IPS DF 6.9 (cell line): ENCODE measurements around the gene VPS11.
"Not testable (repeated sequence)": the region's sequence is repeated elsewhere in the genome, so short reads cannot be mapped to it uniquely, and the experiment has no call there.

Experiments
- DNase-seq: peaks from one replicate; pipeline ENCODE4 v3.0.0-alpha.2; 2013; ENCODE audit warnings: low read depth, low spot score
- H3K27ac ChIP-seq: one replicate; pipeline ENCODE4 v1.5.1; 2013; ENCODE audit warnings: low read length, control low read depth
- H3K27me3 ChIP-seq: 2 replicates; pipeline ENCODE4 v1.6.1; 2013; ENCODE audit warnings: mild to moderate bottlenecking, low read length; ENCODE audit not compliant: control insufficient read depth, insufficient read depth
- H3K36me3 ChIP-seq: 2 replicates; pipeline ENCODE4 v1.6.1; 2013; ENCODE audit warnings: low read length; ENCODE audit not compliant: control insufficient read depth, insufficient read depth
- H3K4me1 ChIP-seq: 2 replicates; pipeline ENCODE4 v1.6.1; 2013; ENCODE audit warnings: low read length; ENCODE audit not compliant: control insufficient read depth, insufficient read depth
- H3K4me3 ChIP-seq: 2 replicates; pipeline ENCODE4 v1.5.1; 2013; ENCODE audit warnings: mild to moderate bottlenecking, low read length
- H3K9me3 ChIP-seq: 2 replicates; pipeline ENCODE4 v1.6.1; 2013; ENCODE audit warnings: low read length, inconsistent platforms; ENCODE audit not compliant: control insufficient read depth, insufficient read depth
- WGBS: extraction: QIAGEN DNeasy Blood & Tissue Kit; methylation state at CpG from one replicate; pipeline ENCODE4 v1.1.7; 2013; ENCODE audit warnings: mixed read lengths, missing lambda C conversion rate; ENCODE audit not compliant: insufficient read length, insufficient coverage; 5-methylcytosine and 5-hydroxymethylcytosine counted together

The VPS11 gene

GRCh38 chr11:119026970-119027369 lies 40.6 kb upstream of the VPS11 start:
- Histone ChIP-seq H3K27ac (no peak overlapping the region), H3K36me3 (peaks cover 37% of the 10 kb centered on the region), H3K27me3 (no peaks in the 10 kb centered on the region), H3K9me3 (no peaks in the 10 kb centered on the region), H3K4me1 (peaks cover 8% of the 10 kb centered on the region), H3K4me3 (no peak overlapping the region)
- DNase-seq, result no peak
- no CpG with 5 or more reads among the region's 2 CpGs for WGBS

- Histone ChIP-seq H3K36me3 (peaks cover 37% of the 10 kb centered on the region), H3K9me3 (no peaks in the 10 kb centered on the region), H3K4me1 (peaks cover 8% of the 10 kb centered on the region), H3K27ac (no peak overlapping the region), H3K27me3 (no peaks in the 10 kb centered on the region), H3K4me3 (no peak overlapping the region)
- no CpG with 5 or more reads among the region's 9 CpGs for WGBS
- no peak for DNase-seq
Measured at GRCh38 chr11:119027561-119028345, 39.9 kb upstream of the VPS11 start.

GRCh38 chr11:119028346-119029068 lies 39.1 kb upstream of the VPS11 start:
- Histone ChIP-seq H3K4me3 (no peak overlapping the region), H3K27me3 (no peaks in the 10 kb centered on the region), H3K27ac (no peak overlapping the region), H3K9me3 (no peaks in the 10 kb centered on the region), H3K4me1 (peaks cover 8% of the 10 kb centered on the region), H3K36me3 (peaks cover 34% of the 10 kb centered on the region)
- WGBS, result no CpG with 5 or more reads among the region's 9 CpGs
- DNase-seq, result no peak

DNA sequence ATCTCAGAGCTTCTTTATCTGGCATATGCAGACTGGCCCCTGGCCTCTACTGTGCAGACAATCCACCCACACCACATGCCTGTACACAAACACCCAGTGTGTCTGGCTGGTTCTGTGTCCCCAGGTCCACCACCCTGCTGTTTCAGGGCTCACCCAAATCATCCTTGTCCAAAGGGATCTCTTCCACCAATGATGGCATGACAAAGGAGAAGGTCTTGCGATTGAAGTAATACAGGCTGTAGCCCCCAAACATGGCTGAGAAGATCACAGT lies 38.6 kb upstream of the VPS11 start:
- no CpG with 5 or more reads among the region's 1 CpG for WGBS
- Histone ChIP-seq H3K36me3 (peaks cover 30% of the 10 kb centered on the region), H3K4me3 (no peak overlapping the region), H3K27me3 (no peaks in the 10 kb centered on the region), H3K9me3 (no peaks in the 10 kb centered on the region), H3K27ac (no peak overlapping the region), H3K4me1 (peaks cover 8% of the 10 kb centered on the region)
- no peak for DNase-seq

GRCh38 chr11:119029340-119030028 lies 38.1 kb upstream of the VPS11 start:
- Histone ChIP-seq H3K27me3 (no peaks in the 10 kb centered on the region), H3K4me1 (peaks cover 8% of the 10 kb centered on the region), H3K9me3 (no peaks in the 10 kb centered on the region), H3K4me3 (peak overlapping the region; percentile 79; the same call in 1 of the 2 replicates), H3K27ac (no peak overlapping the region), H3K36me3 (peaks cover 29% of the 10 kb centered on the region)
- WGBS, result no CpG with 5 or more reads among the region's 10 CpGs
- no peak for DNase-seq

DNA sequence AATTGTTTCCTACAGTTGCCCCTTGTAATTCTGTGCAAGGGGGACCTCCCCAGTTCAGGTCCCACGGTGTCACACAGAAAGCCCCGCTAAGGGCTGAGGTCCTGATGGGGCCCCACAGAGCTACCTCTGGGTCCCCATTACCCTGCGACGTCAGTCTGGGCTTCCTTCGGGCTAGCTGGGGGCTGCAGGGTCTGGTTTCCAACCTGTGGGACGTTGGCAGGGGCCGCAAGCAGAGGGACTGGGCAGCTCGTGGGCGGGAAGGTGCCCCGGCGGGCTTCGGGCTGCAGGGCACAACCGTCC lies 37.6 kb upstream of the VPS11 start:
- no peaks in the 10 kb centered on the region for H3K27me3 ChIP-seq

GRCh38 chr11:119030329-119031047 lies 37.1 kb upstream of the VPS11 start, which contains the start of gene SLC37A4:
TSS of gene SLC37A4 (minus strand) at chr11:119030877.
- no peaks in the 10 kb centered on the region for H3K27me3 ChIP-seq
- H3K4me1 ChIP-seq, result peaks cover 8% of the 10 kb centered on the region
- no peak within 1 kb of the TSS for H3K27ac ChIP-seq
- peaks cover 21% of the 10 kb centered on the region for H3K36me3 ChIP-seq
- no CpG with 5 or more reads among the region's 67 CpGs for WGBS
- peak; percentile 98 for DNase-seq
- peak within 1 kb of the TSS; percentile 79; the same call in 1 of the 2 replicates for H3K4me3 ChIP-seq
- H3K9me3 ChIP-seq, result no peaks in the 10 kb centered on the region

More for the DNA sequence above, 37.6 kb upstream of the VPS11 start:
- peaks cover 26% of the 10 kb centered on the region for H3K36me3 ChIP-seq
- H3K27ac ChIP-seq, result no peak overlapping the region
- no CpG with 5 or more reads among the region's 13 CpGs for WGBS
- DNase-seq, result no peak
- H3K4me3 ChIP-seq, result peak overlapping the region; percentile 79; the same call in 1 of the 2 replicates
- H3K4me1 ChIP-seq, result peaks cover 8% of the 10 kb centered on the region
- no peaks in the 10 kb centered on the region for H3K9me3 ChIP-seq

- no peak overlapping the region for H3K27ac ChIP-seq
- DNase-seq, result no peak
- no peaks in the 10 kb centered on the region for H3K9me3 ChIP-seq
- WGBS, result no CpG with 5 or more reads among the region's 9 CpGs
- H3K27me3 ChIP-seq, result no peaks in the 10 kb centered on the region
- H3K4me1 ChIP-seq, result peaks cover 8% of the 10 kb centered on the region
- H3K4me3 ChIP-seq, result no peak overlapping the region
- H3K36me3 ChIP-seq, result peaks cover 10% of the 10 kb centered on the region
Measured at GRCh38 chr11:119031912-119032280, 35.7 kb upstream of the VPS11 start.

- H3K4me3 ChIP-seq, result not testable (repeated sequence)
- WGBS, result no CpG with 5 or more reads among the region's 10 CpGs
Measured at GRCh38 chr11:119033421-119033820, 34.2 kb upstream of the VPS11 start.

GRCh38 chr11:119034813-119035212 lies 32.8 kb upstream of the VPS11 start:
- Histone ChIP-seq H3K27me3 (no peaks in the 10 kb centered on the region), H3K27ac (no peak overlapping the region), H3K4me1 (no peaks in the 10 kb centered on the region), H3K4me3 (no peak overlapping the region), H3K36me3 (no peaks in the 10 kb centered on the region), H3K9me3 (no peaks in the 10 kb centered on the region)
- DNase-seq, result no peak
- WGBS, result no CpG with 5 or more reads among the region's 3 CpGs

More at GRCh38 chr11:119033421-119033820, 34.2 kb upstream of the VPS11 start:
- not testable (repeated sequence) for H3K27me3 ChIP-seq, H3K27ac ChIP-seq, H3K36me3 ChIP-seq, H3K4me1 ChIP-seq, H3K9me3 ChIP-seq, DNase-seq
